Thyroid gland (tissue), 4 donors: ENCODE measurements around the gene CSF3R.

Source experiments
- CTCF ChIP-seq, 6 experiments: fragments of 200-600 bp in 3 of 6; fragments of 450-650 bp in 3 of 6; sonication (generic) in 3 of 6; IDR thresholded peaks; one replicate each; pipeline ENCODE4 v1.5.1; 2016 to 2019; ENCODE audit warnings: antibody characterized with exemption in 6 of 6, mild to moderate bottlenecking in 2 of 6, inconsistent platforms in 1 of 6, moderate library complexity in 1 of 6
- POLR2A ChIP-seq, 2 donors: fragments of 450-650 bp; IDR thresholded peaks; one replicate each; pipeline ENCODE4 v1.6.1; 2017; ENCODE audit warnings: antibody characterized with exemption in 2 of 2, mild to moderate bottlenecking in 2 of 2, moderate library complexity in 1 of 2

- TF ChIP-seq CTCF (IDR thresholded peaks at IDR 0.05) (no peak), POLR2A (IDR thresholded peaks at IDR 0.05) (no peak)
Measured at GRCh38 chr1:36469163-36469562, 13.6 kb downstream of the CSF3R start.
